DMS79 treated with DMSO at 0.1 percent for 48 hours (cell line): Measurements from ENCODE around the gene AXL.

ENCODE experiments used
- DNase-seq: peaks from one replicate; lab custom pipeline; 2025; lab: John Stamatoyannopoulos, UW

The AXL gene

DNA sequence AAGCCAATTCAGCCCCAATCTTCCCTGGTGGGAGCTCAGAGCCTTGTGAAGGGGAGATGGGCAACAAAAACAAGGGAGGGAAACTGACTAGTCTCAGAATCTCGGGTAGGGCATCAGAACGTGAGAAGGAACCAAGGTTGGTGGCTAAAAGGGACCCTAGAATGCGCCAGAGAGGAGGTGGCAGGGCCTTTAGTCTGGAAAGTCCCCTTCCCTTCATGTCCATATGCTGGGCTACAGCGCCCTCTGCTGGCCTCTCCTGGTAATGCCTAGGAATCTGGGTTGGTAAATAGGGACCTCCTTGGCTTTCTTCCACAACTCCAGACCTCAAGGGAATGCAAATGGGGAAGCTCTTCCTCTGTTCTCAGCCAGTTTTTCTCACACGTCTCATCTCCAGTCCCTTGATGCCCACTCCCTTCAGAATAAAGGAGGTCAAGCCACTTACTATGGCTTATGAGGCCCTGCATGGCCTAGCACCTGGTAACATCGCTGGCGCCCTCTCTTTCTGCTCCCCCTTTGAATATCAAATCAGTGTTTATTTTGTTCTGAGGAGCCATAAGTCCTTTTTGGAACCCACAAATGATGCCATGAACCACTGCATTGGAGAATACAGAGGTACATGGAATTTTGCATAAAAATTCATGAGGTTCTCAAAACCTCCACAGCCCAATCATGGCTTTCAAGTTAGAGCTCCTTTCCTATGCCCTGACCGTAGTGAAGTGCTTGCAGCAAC, 89.6 kb downstream of the AXL start:
- peak; percentile 52 for DNase-seq

DNA sequence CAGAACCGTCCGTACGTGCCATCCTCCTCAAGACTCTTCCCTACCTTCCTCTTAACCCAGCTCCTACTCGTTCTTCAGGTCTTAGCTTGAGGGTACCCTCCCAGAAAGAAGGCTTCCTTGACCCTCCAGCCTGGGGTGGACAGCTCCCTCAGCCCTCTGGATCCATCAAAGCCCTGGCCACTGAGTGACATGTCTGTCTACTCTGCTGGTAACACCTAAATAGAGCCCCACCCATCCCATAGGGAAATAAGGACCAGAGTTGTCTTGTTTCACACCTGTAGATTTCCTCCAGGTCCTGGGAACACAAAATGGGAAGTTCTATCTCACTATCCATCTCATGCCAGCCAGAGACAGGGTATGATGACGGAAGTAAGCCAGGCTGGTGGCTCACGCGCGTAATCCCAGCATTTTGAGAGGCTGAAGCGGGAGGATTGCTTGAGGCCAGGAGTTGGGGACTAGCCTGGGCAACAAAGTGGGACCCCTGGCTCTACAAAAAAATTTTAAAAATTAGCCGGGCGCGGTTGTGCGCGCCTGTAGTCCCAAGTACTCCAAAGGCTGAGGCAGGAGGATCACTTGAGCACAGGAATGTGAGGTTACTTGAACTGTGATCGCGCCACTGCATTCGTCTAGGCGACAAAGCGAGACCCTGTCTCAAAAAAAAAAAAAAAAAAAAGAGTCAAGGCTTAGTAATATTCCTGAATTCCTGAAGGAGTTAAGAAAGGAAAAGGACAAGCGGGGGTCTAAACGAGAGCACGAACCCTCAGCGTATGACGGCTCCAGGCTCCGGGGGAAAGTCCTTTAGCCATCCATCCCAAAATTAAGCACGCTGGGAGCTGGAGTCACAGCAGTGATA, 90.4 kb downstream of the AXL start:
- DNase-seq: peak; percentile 63

DNA sequence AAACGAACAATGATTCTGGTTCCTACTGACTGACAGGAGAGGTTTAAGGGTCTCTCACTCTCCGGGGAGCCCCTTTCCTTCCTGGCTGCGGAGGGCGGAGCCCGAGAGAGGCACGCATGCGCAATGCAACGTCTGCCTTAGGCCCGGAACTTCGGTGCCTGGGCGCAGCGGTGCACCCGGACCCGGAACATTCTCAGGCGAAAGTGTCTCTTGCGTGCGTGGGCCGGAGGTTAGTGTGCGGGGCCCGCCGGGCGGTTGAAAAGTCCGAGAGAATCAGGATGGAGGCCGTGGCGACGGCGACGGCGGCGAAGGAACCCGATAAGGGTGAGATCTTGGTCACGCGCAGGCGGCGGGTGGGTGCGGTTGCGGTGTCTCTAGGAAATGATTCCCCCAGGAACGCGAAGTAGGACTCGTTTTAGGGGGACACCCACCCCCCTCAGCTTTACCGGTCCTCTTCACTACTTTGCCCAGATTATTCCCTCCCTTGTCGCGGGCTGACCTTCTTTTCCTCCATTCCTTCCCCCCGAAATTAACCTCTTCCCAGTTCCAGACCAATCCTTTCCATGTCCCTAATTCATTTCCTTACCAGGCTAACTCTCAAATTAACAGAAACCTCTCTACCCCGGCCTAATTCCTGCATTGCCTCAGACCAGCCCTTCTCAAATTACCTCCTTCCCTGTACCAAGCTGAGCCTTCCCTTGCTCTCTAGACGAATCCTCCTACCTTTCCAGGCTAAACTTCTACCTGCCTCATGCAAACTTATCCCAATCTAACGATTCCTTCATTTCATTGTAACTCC, 91.2 kb downstream of the AXL start, which contains the start of gene CCDC97:
CCDC97 (plus strand) TSS at position 140 of the 799 bp plus-strand sequence; CDS start at position 279, 139 bp downstream.
- peak; percentile 91 for DNase-seq

DNA sequence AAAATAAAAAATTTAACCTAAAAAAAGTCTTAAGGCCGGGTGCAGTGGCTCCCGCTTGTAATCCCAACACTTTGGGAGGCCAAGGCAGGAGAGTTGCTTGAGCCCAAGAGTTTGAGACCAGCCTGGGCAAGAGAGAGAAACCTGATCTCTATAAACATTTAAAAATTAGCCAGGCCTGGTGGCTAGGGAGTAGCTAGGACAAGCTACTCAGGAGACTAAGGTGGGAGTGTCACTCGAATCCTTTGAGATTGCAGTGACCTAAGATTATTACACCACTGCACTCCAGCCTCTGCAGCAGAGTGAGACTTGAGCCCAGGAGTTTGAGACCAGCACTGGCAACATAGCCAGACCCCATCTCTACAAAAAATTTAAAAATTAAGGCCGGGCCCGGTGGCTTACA, 92.0 kb downstream of the AXL start:
- no peak for DNase-seq
